GM12878 (cell line): ENCODE results near the gene RABL3. TPM values are rescaled to one million over a fixed set of nuclear protein-coding genes. Genes with fewer than 3 reads are reported as not detected.

Experiments
- ATAC-seq: fragments of 200-7000 bp; cut with Tn5 transposase; 3 replicates; pipeline ENCODE4 v1.9.1; 2020; ENCODE audit warnings: mild to moderate bottlenecking, moderate library complexity
- BruUV-seq: library from RNA; stranded (reverse); fragments of 400-500 nt; replicated peaks from 2 replicates; lab custom pipeline; 2021; lab: Mats Ljungman, UMichigan
- CTCF ChIA-PET: fragments of 300-600 bp; sonication (Branson Sonifier 250); formaldehyde crosslinking; extraction: SDS; loops from one replicate; lab custom pipeline; 2021; ENCODE audit warnings: inconsistent platforms; lab: Yijun Ruan, JAX
- POLR2A ChIA-PET: fragments of 350-600 bp; formaldehyde crosslinking; extraction: SDS; loops from one replicate; lab custom pipeline; 2021; ENCODE audit warnings: inconsistent platforms; lab: Charles Lee
- RAD21 ChIA-PET: fragments of 300-600 bp; sonication (Branson Sonifier 250); formaldehyde crosslinking; loops from one replicate; lab custom pipeline; 2023; ENCODE audit warnings: antibody characterized with exemption; ENCODE audit not compliant: unreplicated experiment; lab: Charles Lee
- SMC1A ChIA-PET: fragments of 300-600 bp; sonication (Branson Sonifier 250); formaldehyde crosslinking; loops from one replicate; lab custom pipeline; 2023; ENCODE audit not compliant: unreplicated experiment, uncharacterized antibody; lab: Charles Lee
- DNase-seq: peaks from one replicate; pipeline ENCODE4 v3.0.0-alpha.2; 2011; ENCODE audit warnings: low read depth, low spot score
- FAIRE-seq: peaks from 3 replicates; lab custom pipeline; 2011; peaks lifted over from hg19 to GRCh38; lab: Jason Lieb, UNC
- H2AFZ ChIP-seq: 2 replicates; pipeline ENCODE4 v1.6.0; 2011; ENCODE audit warnings: low read depth, low read length, control low read depth; ENCODE audit not compliant: control insufficient read depth
- H3K27ac ChIP-seq: 2 replicates; pipeline ENCODE4 v1.5.1; 2011; ENCODE audit warnings: control low read depth; ENCODE audit not compliant: control insufficient read depth, insufficient read depth
- H3K27me3 ChIP-seq, 2 experiments: replicated peaks in 1 of 2; 2 replicates each; pipeline versions ENCODE4 v1.6.0 to v1.6.1; 2011; ENCODE audit warnings: low read length in 1 of 2; ENCODE audit not compliant: control insufficient read depth in 2 of 2, insufficient read depth in 2 of 2
- H3K36me3 ChIP-seq, 2 experiments: 2 replicates each; pipeline ENCODE4 v1.5.1; 2011; ENCODE audit warnings: low read length in 1 of 2; ENCODE audit not compliant: control insufficient read depth in 2 of 2, insufficient read depth in 2 of 2
- H3K4me1 ChIP-seq: 2 replicates; pipeline ENCODE4 v1.6.1; 2011; ENCODE audit warnings: mild to moderate bottlenecking, low read length, moderate library complexity, mixed read lengths; ENCODE audit not compliant: control insufficient read depth, insufficient read depth
- H3K4me2 ChIP-seq: 2 replicates; pipeline ENCODE4 v1.6.0; 2011; ENCODE audit warnings: control low read depth; ENCODE audit not compliant: control insufficient read depth, insufficient read depth
- H3K4me3 ChIP-seq: fragments of 200-600 bp; sonication (generic); 2 replicates; pipeline ENCODE4 v1.5.1; 2016
- H3K79me2 ChIP-seq: 2 replicates; pipeline ENCODE4 v1.6.0; 2011; ENCODE audit warnings: low read length; ENCODE audit not compliant: control insufficient read depth, insufficient read depth
- H3K9ac ChIP-seq: 2 replicates; pipeline ENCODE4 v1.8.0; 2011; ENCODE audit warnings: low read length, control low read depth, mixed read lengths; ENCODE audit not compliant: control insufficient read depth, insufficient read depth
- H3K9me3 ChIP-seq: replicated peaks from 3 replicates; pipeline ENCODE4 v1.5.1; 2011; ENCODE audit warnings: mild to moderate bottlenecking, low read length; ENCODE audit not compliant: control insufficient read depth, insufficient read depth
- H4K20me1 ChIP-seq: 2 replicates; pipeline ENCODE4 v1.6.0; 2011; ENCODE audit not compliant: control insufficient read depth, insufficient read depth
- ETV6 ChIP-seq, 2 experiments: fragments of 450-650 bp in 1 of 2; IDR thresholded peaks in 1 of 2; conservative IDR thresholded peaks in 1 of 2; 2 replicates each; pipeline ENCODE4 v1.6.1; 2014; ENCODE audit warnings: antibody characterized with exemption in 1 of 2, borderline replicate concordance in 1 of 2, low read depth in 1 of 2, mild to moderate bottlenecking in 1 of 2, moderate library complexity in 1 of 2
- IRF4 ChIP-seq: IDR thresholded peaks from 2 replicates; pipeline ENCODE4 v1.6.1; 2011; ENCODE audit warnings: low read depth, low read length
- LARP7 ChIP-seq: fragments of 450-650 bp; IDR thresholded peaks from 2 replicates; pipeline ENCODE4 v1.6.1; 2017; ENCODE audit warnings: mild to moderate bottlenecking
- MEF2B ChIP-seq: fragments of 450-650 bp; IDR thresholded peaks from 2 replicates; pipeline ENCODE4 v1.6.1; 2018; ENCODE audit warnings: mild to moderate bottlenecking, moderate library complexity; ENCODE audit not compliant: partially characterized antibody, poor library complexity, severe bottlenecking
- PAX8 ChIP-seq: fragments of 450-650 bp; IDR thresholded peaks from 2 replicates; pipeline ENCODE4 v1.6.1; 2017; ENCODE audit warnings: mild to moderate bottlenecking, moderate library complexity
- RCOR1 ChIP-seq: conservative IDR thresholded peaks from 2 replicates; pipeline ENCODE4 v1.6.1; 2012; ENCODE audit warnings: low read depth, low read length, improper control_type of control experiment
- STAT3 ChIP-seq: IDR thresholded peaks from 2 replicates; pipeline ENCODE4 v1.6.1; 2011; ENCODE audit warnings: low read depth, low read length, improper control_type of control experiment
- ZNF384 ChIP-seq: IDR thresholded peaks from 2 replicates; pipeline ENCODE4 v1.6.1; 2012; ENCODE audit warnings: low read depth, mild to moderate bottlenecking, low read length, improper control_type of control experiment, borderline replicate concordance
- ZNF622 ChIP-seq: fragments of 450-650 bp; IDR thresholded peaks from 2 replicates; pipeline ENCODE4 v1.6.1; 2017; ENCODE audit warnings: mild to moderate bottlenecking, inconsistent platforms
- WGBS: methylation state at CpG from one replicate; pipeline ENCODE4 v1.1.6; 2016; ENCODE audit warnings: low lambda C conversion rate; ENCODE audit not compliant: insufficient replicate concordance, insufficient coverage; ENCODE audit errors: missing lambda C conversion rate; 5-methylcytosine and 5-hydroxymethylcytosine counted together
- in situ Hi-C: fragments of 300-500 bp; cut with MboI; formaldehyde crosslinking; loops from 9 replicates; pipeline ENCODE4 v1.14.3; 2018; ENCODE audit warnings: mixed read lengths
- intact Hi-C: fragments of 100-400 bp; cut with micrococcal nuclease; formaldehyde crosslinking; loops from one replicate; pipeline ENCODE4 v1.14.2; 2022; ENCODE audit not compliant: unreplicated experiment
- polyA plus RNA-seq, 11 experiments: library from polyadenylated mRNA; depleted of rRNA in 4 of 11; unstranded in 6 of 11; stranded (reverse) in 5 of 11; fragments of >200 nt; fragmentation: Nextera tagmentation in 4 of 11; fragmentation: Illumina TruSeq in 1 of 11; extraction: Ambion mirVana in 4 of 11; extraction: Trizol in 1 of 11; gene quantifications; 1 replicate in 1 of 11; 2 replicates in 10 of 11; pipeline versions ENCODE4 v1.2.1 to v1.2.3, GENCODE V29; 2011 to 2016; ENCODE audit warnings: inconsistent platforms in 2 of 11, missing spikeins in 2 of 11, low read depth in 1 of 11
- total RNA-seq, 4 experiments: library from RNA; depleted of rRNA in 3 of 4; stranded (reverse); fragments of >200 nt in 3 of 4; fragmentation: Illumina TruSeq in 1 of 4; extraction: Trizol in 1 of 4; gene quantifications; 2 replicates each; pipeline versions ENCODE4 v1.2.1 to v1.2.3, GENCODE V29; 2013 to 2021

Gene RABL3
- total and polyA plus RNA-seq, 10 of the 15 experiments (the other 5 are each of a cell fraction or from before 2014, with no cell fraction given) = 10.5 to 38.0 (median 25.2) TPM

DNA sequence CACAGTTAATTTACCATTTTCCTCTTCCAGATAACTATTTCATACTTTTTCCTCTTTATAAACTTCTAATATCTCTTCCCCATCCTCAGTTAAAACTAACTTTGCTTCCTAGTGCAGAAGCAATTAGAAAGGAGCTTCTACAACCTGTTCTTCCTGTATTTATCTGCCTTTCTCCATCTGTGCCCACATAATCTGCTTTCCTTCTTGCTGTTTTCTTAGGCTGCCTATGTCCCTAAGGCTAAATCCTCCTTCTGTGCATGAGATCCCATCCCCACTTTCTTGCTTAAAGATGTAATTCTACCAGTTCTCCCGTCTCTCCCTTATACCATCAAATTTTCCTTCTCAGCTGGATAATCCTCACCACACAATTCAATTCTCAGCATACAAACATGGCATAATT is 31.9 kb downstream of the RABL3 start:
- BruUV-seq = no TSS peak
- in situ Hi-C loops = no loop called here
- Histone ChIP-seq H3K27me3 (no peaks in the 10 kb centered on the region), H3K9ac (no peak overlapping the region), H3K4me2 (no peak overlapping the region), H3K4me1 (no peaks in the 10 kb centered on the region), H2AFZ (no peak overlapping the region), H3K79me2 (no peaks in the 10 kb centered on the region), H3K27ac (no peak overlapping the region), H3K4me3 (no peak overlapping the region)
- FAIRE-seq (no peak), ATAC-seq (no peak), DNase-seq (no peak)
- CTCF ChIA-PET = interaction anchor here (0.6 to 1.1 kb wide), 2 partner anchors 11 to 1035 kb away, joined by 3 read pairs; no protein-coding TSS in a partner anchor
- SMC1A ChIA-PET = interaction anchor here (1.0 to 1.3 kb wide), 2 partner anchors 11 to 84 kb away, joined by 3 to 4 read pairs; no protein-coding TSS in a partner anchor
- intact Hi-C loops = no loop called here
- POLR2A ChIA-PET = no interaction called here
- RAD21 ChIA-PET = no interaction called here
- TF ChIP-seq STAT3 (no peak), ETV6 (conservative IDR thresholded peaks at IDR 0.05 in 1 of 2, IDR thresholded peaks at IDR 0.05 in 1 of 2; ENCODE audit: borderline replicate concordance in 1 of 2, low read depth in 1 of 2) (no peak), ZNF622 (no peak), RCOR1 (no peak), ZNF384 (no peak), MEF2B (no peak), IRF4 (no peak), LARP7 (no peak), PAX8 (no peak)
- TF ChIP-seq, all 136 proteins: peak for 0
- Histone ChIP-seq H3K36me3 (no peaks in the 10 kb centered on the region; a peak in 2 of 4 replicates), H4K20me1 (no peaks in the 10 kb centered on the region), H3K9me3 (no peaks in the 10 kb centered on the region)
- 88% methylated on average over 1 of the region's 1 CpG for WGBS
